Endometrium (tissue), 2 donors: ENCODE measurements around the gene PDE7B.
A peak's percentile ranks its signal among the peaks of the same experiment; 100 is the strongest.

Experiments used
- FAIRE-seq: peaks from 2 replicates; lab custom pipeline; 2012; peaks lifted over from hg19 to GRCh38; lab: Jason Lieb, UNC
- donor health status: control.
- donor health status: control.

PDE7B gene

DNA sequence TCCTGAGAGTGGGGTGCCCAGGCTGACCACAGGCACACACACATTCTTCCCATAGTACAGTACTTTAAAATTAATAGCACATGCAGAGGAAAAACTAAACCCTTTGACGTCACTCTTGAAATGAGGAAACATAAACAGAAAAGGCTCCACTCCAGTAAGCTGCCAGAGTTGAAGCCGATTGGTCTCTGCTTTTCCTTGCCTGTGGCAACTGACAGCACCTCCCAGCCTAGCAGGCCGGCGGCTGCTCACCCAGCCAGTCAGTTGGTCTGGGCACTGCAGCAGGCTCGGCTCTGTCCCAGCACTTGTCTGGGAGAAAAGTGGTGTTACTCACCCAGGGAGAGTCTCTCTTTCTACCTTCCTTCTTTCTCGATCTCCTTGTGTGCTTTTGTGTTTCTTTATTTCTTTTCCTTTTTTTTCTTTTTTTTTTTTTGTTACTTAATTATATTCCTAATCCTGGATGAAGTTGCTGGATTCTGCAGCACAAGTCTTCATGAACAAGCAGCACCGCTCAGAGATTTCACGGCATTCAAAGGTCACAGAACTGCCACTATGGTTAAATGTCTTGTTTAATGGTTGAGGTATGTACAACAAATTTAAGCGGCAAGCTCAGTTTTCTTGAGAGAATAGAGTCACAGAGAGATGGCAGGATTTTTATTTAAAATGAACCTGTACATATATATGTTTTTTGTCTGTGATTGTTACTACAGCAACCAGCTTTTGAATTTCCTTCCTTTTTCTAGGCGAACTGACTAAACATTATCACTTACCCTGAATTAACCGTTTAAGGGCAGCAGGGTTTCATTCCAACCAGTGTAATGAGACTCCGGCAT lies at the start of gene PDE7B:
TSS of gene PDE7B (plus strand) at position 260 of the 830 bp plus-strand sequence.
- peak; percentile 43 for FAIRE-seq

DNA sequence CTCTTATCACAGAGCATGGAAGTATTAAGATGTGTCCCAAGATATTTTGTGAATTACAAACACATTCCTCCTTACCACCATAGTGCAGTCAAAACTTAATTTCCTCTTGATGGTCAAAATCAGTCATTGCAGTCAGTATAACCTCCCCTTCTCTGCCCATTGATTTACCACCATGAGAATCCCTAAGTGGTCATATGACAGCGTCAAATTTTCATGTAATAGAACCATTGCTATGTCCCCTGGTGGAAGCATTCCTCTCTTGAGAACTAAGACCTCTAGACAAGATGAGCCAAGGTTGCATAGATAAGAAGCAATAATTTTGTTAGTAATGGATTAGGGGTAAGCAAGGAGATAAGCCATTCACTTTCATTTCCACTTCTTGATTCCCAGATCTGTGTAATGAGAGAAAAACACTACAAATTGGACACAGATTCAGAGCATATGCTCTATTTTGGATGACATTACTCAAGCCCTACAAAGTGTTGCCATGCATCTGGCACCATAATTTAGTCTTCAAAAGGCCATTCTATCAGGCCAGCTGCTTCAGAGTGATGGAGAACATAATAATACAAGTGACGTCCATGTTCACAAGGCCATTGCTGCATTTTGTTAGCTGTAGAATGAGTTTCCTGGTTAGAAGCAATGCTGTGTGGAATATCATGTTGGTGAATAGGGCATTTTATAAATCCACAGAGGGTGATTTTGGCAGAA lies 49.6 kb upstream of the PDE7B start:
- no peak for FAIRE-seq

DNA sequence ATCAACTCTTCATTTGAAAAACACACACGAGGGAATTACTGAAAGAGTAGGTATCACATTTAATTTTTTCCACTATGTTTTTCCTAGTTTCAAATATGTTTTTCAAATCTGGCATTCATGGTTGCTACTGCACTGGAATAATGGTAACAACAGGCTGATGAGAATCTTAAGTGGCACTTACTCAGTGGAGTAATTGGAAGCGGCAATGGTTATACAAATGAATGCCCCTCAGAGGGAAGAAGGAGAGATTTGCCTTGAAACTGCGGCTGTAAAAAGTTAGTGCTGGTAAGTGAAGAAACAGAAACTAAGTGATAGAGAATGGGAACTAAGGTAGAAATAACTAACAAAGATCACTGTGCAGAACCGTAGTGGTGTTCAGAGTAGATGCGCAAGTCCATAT lies 41.0 kb upstream of the PDE7B start:
- no peak for FAIRE-seq

DNA sequence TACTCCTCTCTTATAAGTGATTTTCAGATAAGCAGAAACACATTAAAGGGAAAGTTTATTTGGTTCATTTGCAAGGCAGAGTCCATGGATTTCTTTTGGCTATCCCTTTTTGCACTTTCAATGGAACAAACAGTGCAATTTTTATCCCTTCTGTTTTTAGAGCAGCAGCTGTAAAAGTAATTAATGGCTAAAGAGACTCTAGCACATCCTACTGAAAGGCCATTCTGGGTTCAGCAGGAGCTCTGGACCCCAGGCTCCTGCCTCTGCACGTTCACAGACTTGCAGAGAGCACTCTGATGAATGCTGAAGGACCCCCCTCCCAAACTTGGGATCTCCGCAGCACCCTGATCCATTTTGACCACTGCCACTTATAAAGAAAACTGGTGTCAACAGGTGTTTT lies 40.3 kb upstream of the PDE7B start:
- FAIRE-seq: no peak

DNA sequence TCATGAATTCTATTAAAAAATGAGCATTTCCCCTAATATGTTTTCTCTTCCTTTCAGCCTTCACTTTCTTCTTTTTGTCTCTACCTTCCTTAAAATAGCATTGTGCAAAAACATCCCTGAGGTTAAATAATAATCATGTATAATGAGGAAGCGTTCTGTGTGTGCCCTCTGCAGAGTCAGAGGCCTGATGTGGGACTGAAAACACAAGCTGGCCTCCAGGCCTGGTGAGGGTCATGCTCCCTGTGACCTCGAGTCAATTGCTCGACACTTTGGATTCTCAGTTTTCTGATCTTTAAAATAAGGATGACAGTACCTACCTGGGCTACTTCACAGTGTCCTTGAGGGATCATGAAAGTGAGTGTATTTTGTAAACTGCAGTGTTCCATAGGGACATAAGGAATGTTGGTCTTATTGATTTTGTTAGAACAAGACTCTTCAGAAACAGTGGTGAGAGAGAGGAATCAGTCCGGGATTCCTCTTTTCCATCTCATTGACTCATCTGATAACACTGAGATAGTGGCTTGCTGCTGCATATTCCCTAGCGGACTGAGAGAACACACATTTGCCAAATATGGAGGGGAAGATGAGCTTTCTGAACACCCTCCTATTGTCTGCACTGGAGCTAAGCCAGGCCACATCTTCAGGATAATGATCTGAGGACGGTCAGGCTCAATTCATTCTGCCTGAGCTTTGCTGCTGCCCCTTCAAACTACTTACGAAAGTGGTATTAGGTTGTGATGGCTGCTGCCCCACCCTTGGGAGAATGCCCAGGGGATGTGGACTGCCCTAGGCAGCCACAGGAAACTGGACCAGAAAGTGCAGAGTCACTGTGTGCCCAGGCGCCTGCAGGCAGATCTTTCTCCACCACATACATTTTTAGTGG lies 39.6 kb upstream of the PDE7B start:
- no peak for FAIRE-seq

DNA sequence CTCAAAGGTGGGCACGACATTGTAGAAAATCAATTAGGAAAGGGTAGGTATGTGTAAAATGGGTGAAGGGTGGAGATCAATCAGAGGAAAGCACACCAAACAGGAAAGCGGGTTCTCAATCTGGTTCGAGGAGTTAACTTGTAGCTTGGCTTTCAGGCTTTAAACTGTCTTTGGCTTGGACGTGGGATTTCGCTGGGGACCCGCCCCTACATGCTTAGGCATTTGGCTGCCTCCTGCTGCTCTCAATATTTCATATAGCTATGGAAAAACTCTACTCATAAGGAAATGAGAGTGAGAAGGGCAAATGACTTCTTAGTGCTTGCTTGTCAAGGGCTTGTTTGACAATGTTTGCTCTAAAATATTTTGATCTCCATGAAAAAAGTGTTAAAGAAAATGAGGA lies 38.1 kb upstream of the PDE7B start:
- no peak for FAIRE-seq

DNA sequence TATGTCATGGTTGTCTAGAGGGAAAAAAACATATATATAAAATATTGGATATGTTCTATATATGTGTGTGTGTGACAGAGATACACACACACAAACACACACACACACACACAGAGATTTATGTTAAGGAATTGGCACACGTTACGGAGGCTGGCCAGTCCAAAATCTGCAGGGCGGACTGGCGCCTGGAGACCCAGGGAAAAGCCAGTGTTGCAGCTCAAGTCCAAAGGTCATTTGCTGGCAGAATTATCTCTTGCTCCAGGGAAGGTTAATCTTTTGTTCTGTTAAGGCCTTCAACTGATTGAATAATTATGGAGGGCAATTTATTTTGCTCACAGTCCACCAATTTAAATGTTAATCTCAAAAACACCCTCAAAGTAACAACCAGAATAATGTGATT lies 37.5 kb upstream of the PDE7B start:
- no peak for FAIRE-seq

DNA sequence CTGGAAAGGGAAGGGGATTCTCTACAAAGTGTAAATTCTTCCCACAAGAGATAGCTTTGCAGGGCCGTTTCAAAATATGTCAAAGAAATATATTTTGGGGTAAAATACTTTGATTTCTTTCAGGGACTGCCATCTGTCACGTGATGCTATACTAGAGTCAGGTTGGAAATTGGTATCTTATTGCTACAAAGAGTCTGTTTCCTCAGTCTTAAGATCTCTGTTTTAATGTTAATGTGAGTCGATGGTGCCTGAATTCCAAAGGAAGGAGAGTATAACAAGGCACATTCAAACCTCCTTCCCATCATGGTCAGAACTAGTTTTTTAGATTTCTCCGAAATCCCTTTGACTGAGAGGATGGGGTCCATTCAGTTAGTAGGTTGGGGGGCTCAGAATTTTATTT lies 36.3 kb upstream of the PDE7B start:
- no peak for FAIRE-seq

DNA sequence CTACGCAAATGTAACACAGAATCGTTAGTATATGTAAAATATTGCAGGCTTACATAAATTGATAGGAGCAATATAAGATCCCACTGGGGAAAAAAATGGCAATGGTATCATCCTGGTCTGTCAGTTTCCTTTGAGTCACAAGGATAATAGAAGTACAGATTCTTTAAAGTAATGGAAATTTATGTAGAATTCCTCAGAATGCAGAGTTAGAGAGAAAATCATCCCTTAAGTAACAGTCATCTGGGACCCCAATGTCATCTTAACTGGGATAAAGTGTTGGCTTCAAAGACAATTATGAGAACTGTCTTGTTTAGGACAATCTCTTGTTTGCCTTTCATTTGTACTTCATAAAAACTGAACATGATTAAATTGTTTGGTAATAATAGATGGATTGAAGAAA lies 34.5 kb upstream of the PDE7B start:
- FAIRE-seq: no peak

DNA sequence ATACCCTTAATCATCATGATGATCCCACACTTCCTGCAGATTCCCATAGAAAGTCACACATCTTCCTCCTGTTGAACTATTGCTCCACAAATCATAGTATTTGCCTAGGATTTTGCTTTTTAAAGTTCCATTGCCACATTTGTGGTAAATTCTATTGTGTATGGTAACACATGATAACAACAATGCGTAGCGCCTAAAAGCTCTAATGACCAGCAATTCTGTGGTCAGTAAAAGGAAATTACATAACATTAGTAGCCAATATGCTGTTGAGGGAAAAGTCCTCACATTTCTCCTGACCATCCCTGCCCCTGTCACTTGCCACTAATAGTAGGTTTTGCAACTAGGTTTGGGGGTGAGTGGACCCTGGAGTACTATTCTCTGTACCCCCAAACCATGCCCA lies 31.8 kb upstream of the PDE7B start:
- FAIRE-seq: no peak

DNA sequence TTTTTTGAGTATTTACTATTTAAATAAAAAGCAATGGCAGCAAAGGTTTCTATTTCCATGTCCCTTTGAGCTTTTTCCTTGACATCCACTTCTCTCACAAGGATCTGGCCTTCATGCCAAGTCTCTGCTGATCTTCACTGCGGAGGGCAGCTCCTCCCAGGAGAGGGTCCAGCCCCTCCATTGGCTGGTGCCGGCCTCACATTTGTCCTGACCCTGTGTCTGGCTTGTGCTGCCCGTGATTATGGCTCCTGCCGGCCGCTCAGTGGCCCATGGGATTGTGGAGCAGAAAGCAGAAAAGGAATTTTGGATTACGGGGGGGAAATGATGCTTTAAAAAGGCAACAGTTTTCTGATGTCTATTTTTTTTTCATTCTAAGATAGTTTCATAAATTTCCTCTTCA lies 31.2 kb upstream of the PDE7B start:
- no peak for FAIRE-seq

DNA sequence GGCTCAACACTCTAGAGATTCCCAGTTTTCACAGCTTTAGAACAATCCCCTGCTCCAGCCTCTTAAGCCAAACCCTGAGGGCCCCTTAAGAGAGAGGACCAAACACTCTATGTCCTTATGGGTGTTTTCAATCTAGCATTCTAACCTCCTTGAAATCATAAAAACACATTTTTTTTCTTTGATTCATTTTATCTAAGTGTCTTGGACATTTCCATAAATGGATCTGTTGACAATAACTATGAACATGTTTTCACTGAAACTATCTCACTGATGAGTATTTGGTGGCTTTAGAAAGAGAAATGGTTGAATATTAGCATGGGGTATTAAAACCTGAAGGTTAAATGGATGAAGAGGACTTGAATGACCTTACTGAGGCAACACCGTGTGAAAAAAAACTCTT lies 27.6 kb upstream of the PDE7B start:
- no peak for FAIRE-seq

DNA sequence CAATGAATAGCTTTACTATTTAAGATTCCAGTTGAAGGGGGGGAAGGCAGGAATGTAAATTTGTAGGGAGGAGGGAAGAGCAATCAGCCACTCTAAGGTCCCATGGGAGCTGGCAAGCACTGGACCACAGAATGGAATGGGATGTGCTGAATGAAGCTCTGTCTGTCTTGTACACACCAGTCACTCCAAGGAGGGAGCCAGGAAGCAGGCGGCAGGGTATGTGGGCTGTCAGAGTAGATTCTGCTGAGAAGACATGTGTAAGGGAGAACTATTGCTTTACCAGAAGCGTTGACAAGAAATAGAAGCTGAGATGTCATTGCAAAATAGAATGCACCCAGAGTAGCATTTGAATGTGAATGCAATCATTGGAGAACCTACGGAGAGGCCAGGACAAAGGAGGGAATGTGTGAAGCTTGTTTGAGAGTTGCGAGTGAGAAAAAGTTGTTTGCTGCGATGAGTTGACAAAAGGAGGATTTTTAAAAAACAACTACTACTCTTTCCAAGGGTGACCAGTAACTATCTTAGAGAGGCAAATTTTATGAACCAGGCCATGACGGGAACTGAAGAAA lies 25.2 kb upstream of the PDE7B start:
- FAIRE-seq: no peak

DNA sequence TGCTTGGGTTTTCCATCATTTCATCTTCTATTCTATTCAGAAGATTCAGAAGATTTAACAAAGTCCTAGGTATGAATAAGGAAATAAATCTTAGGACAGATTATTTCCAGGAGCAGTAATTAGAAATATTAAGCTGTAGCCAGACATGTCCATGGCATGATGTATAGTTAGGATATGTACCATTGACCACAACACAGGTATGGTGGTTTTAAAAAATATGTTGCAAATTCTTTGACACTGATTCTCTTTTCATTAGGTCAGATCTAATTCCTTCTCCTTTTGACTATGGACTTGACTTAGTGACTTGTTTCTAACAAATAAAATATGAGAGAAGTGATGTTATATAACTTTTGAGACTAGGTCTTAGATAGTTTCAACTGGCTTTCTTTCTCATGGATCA lies 23.5 kb upstream of the PDE7B start:
- no peak for FAIRE-seq

DNA sequence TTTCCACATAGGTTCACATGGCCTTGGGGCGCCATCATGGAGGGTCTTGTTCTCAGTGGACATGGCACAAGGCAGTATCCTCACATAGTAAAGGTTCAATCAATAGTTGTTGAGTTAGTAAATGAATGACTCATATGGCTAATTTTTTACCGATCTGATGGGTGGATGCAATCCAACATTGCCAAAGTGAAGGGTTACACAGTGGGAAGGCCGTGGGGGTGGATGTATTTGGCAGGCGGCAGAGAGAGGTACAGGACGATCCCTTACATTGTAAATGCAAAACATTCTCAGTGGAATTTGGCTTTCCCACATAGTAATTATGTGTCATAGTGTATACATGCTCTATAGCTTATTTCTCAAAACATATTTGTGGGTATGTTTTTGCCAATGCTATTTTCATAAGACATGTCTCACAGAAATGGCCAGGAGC lies 21.0 kb upstream of the PDE7B start:
- no peak for FAIRE-seq

DNA sequence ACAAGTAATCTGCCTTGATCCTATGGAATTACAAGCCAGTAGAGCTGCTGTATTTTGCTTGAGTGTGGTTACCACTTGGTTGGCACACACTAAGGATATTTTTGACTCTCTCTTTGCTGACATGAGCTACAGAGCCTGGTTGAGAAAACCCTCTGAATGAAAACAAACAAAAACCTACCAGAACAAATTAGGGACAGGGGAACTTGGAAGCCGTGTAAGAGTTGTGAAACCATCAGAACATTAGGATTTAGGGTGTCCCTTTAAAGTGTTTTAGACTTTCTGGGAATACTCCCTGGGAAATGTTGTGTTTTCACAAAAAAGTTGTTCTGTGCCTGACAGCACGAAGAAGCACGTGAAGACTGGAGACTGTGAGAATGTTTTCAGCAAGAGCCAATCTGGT lies 20.5 kb upstream of the PDE7B start:
- FAIRE-seq: no peak

DNA sequence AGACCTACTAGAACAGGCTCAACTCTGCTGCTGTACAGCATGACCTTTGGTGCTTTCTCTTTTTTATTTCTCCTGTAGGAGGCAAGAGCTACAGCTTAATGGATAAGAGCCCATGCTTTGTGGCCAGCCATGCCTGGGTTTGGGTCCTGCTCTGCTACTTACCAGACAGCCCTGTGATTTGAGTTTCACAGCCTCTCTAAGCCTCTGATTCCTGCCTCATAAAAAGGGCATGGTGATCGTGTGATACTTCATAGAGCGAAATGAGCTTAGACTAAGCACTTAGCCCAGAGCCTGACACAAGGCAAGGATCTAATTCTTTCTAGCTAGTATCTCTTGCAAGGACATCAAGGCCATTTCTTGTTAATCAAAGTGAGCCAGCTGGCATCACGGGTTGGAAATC lies 19.3 kb upstream of the PDE7B start:
- no peak for FAIRE-seq

DNA sequence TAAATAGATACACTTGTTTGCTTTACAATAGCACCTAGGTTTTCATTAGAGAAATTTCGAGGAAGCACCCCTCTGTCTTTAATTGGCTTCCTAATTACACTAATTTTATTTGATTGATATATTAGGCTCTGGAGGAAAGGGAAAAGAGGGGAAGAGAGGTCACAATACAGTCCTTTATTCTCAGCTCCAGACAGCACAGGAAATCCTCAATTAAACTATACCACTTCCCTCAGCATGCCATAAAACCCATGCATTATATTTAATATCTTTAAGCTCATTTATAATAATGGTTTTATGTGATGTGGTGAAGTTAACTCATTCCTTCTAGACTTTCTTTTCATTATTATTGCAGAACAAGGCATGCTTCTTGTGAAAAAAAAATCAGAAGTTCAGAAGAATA lies 17.7 kb upstream of the PDE7B start:
- no peak for FAIRE-seq

DNA sequence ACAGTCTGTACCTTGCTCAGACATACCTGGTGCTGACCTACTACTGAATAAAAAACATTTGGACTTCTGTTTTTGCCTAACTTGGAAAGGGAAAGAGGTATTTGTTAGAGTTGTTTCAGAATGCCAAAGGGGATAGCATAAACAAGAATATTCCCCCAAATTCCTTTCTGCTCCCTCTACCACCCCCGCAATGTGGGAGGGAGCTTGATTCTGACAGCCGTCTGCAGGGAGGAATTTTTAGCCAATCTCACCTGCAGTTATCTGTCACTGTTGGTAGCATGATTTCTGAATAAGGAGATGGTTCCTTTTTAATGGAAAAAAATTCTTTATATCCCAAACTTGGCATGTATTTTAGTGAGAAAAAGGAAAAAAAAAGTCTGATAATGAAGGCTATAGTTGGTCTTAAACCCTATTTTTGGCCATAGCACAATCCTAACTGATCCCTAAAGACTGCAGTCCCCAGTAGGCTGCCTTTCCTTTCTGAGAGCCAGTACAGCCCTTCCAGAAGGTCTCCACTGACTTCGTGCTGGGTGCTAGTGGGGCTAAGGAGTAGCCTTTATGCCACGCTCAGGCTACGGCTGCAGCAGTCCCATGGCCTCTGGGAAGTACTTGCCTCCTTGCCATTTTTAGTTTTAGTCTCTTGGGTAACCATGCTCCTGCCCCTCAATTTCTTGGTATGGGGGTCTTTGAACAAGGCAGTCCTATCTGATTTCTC lies 13.6 kb upstream of the PDE7B start:
- no peak for FAIRE-seq

DNA sequence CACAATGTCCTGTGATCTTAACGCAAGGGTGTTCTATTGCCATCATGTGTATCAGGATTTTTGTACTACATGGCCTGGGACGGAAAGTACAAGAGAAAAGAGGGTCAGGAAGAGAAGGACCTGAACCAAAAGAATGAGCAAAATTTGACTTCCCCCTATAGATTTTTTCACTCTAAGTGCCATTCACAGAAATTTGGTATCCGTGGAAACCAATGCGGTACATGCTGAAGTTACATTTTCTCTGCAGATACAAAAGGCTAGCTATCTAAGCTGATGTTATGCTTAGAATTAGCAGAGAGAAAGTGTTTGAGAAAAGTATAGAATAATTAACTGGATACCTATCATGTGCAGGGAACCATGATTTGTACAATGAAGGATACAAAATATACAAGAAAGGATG lies 12.4 kb upstream of the PDE7B start:
- no peak for FAIRE-seq

DNA sequence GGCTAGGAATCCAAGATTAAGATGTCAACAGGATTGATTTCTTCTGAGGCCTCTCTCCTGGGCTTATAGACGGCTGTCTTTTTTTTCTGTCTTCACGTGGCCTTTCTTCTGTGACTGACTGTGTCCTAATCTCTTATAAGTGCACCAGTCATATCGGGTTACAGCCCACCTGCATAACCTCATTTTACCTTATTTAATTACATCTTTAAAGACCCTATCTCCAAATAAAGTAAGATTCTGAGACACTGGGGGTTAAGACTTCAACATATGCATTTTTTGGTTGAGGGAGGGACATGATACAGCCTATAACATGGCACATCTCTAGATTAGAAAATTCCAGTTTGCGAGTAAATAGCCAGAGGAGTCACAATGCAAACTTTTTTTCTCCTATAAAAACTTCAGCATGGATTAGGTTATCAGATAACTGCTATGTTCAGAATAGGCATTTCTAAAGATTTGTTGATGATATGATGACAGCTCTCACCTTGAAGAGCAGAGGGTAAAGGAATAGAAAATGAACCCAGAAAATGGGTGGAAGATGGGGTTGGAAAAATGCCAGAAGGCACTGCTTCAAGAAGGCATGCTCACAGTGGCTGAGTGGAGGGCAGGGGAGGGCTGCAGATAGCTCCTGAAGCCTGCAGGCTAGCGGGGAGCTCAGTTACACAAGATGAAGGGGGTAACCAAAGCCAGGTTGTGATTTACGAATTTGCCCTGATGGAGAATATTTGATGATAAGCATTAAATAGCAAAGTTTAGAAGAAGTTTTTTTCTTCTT lies 8.7 kb upstream of the PDE7B start:
- FAIRE-seq: no peak
